HepG2 (cell line): ENCODE measurements around the gene DOCK3. TPM values are rescaled to one million over a fixed set of nuclear protein-coding genes. Genes with fewer than 3 reads are reported as not detected.

Experiments
- ATAC-seq: fragments of 200-7000 bp; cut with Tn5 transposase; 3 replicates; pipeline ENCODE4 v1.9.1; 2020; ENCODE audit warnings: mild to moderate bottlenecking, moderate library complexity
- BruUV-seq: library from RNA; stranded (reverse); fragments of 400-500 nt; replicated peaks from 2 replicates; lab custom pipeline; 2021; lab: Mats Ljungman, UMichigan
- CTCF ChIA-PET: fragments of 300-600 bp; formaldehyde crosslinking; extraction: SDS; loops from one replicate; lab custom pipeline; 2021; ENCODE audit warnings: low total read pairs, inconsistent platforms, low intra/inter-chr PET ratio; lab: Yijun Ruan, JAX
- POLR2A ChIA-PET: fragments of 350-600 bp; sonication (Branson Sonifier 250); formaldehyde crosslinking; loops from one replicate; lab custom pipeline; 2020; ENCODE audit warnings: antibody characterized with exemption, inconsistent platforms; lab: Yijun Ruan, JAX
- DNase-seq: peaks from one replicate; pipeline ENCODE4 v3.0.0-alpha.2; 2015; ENCODE audit warnings: low spot score
- FAIRE-seq: peaks from 3 replicates; lab custom pipeline; 2011; peaks lifted over from hg19 to GRCh38; lab: Jason Lieb, UNC
- H2AFZ ChIP-seq: one replicate; pipeline ENCODE4 v1.6.1; 2011; ENCODE audit warnings: low read length, inconsistent platforms
- H3K27ac ChIP-seq: fragments of 300-600 bp; 3 replicates; pipeline ENCODE4 v1.8.0; 2011; ENCODE audit warnings: mixed run types, mild to moderate bottlenecking, mixed read lengths, low read length, inconsistent platforms; ENCODE audit not compliant: insufficient read depth; ENCODE audit errors: extremely low read length
- H3K27me3 ChIP-seq, 2 experiments: fragments of 200-600 bp in 1 of 2; 2 replicates in 1 of 2; 3 replicates in 1 of 2; pipeline versions ENCODE4 v1.6.0 to v1.8.0; 2011; ENCODE audit warnings: low read length in 2 of 2, mild to moderate bottlenecking in 2 of 2, moderate library complexity in 2 of 2, inconsistent platforms in 1 of 2; ENCODE audit not compliant: insufficient read depth in 2 of 2, control insufficient read depth in 1 of 2
- H3K36me3 ChIP-seq, 2 experiments: fragments of 200-600 bp in 1 of 2; replicated peaks in 1 of 2; 2 replicates in 1 of 2; 3 replicates in 1 of 2; pipeline versions ENCODE4 v1.5.1 to v1.8.0; 2011; ENCODE audit warnings: low read length in 2 of 2, inconsistent platforms in 1 of 2; ENCODE audit not compliant: insufficient read depth in 2 of 2, control insufficient read depth in 1 of 2
- H3K4me1 ChIP-seq: 2 replicates; pipeline ENCODE4 v1.5.1; 2012; ENCODE audit warnings: low read length, inconsistent platforms; ENCODE audit not compliant: insufficient read depth
- H3K4me2 ChIP-seq: 2 replicates; pipeline ENCODE4 v1.6.0; 2011; ENCODE audit warnings: low read depth, low read length, inconsistent platforms
- H3K4me3 ChIP-seq, 3 experiments: fragments of 200-600 bp in 1 of 3; sonication (generic), shearing (Covaris generic) in 1 of 3; replicated peaks in 1 of 3; 2 replicates each; pipeline ENCODE4 v1.5.1; 2011 to 2016; ENCODE audit warnings: low read length in 3 of 3, inconsistent platforms in 2 of 3, low read depth in 2 of 3, mild to moderate bottlenecking in 2 of 3, control low read depth in 1 of 3, mixed read lengths in 1 of 3; ENCODE audit not compliant: insufficient read depth in 1 of 3
- H3K79me2 ChIP-seq: one replicate; pipeline ENCODE4 v1.6.1; 2011; ENCODE audit warnings: low read length, inconsistent platforms; ENCODE audit not compliant: insufficient read depth
- H3K9ac ChIP-seq: 2 replicates; pipeline ENCODE4 v1.6.0; 2011; ENCODE audit warnings: mild to moderate bottlenecking, low read depth, low read length, inconsistent platforms; ENCODE audit not compliant: insufficient read depth
- H3K9me3 ChIP-seq: 2 replicates; pipeline ENCODE4 v1.5.1; 2012; ENCODE audit warnings: mild to moderate bottlenecking, low read length
- H4K20me1 ChIP-seq: 2 replicates; pipeline ENCODE4 v1.6.0; 2011; ENCODE audit warnings: inconsistent platforms, mild to moderate bottlenecking, low read length, moderate library complexity; ENCODE audit not compliant: insufficient read depth
- AGO1 ChIP-seq: fragments of 200-400 bp; formaldehyde crosslinking; IDR thresholded peaks from 2 replicates; pipeline ENCODE4 v1.6.1; 2017; ENCODE audit warnings: mild to moderate bottlenecking, low read depth, low read length, moderate library complexity; ENCODE audit not compliant: poor library complexity, severe bottlenecking
- CREB3 ChIP-seq: sonication (generic); formaldehyde crosslinking; IDR thresholded peaks from 2 replicates; pipeline ENCODE4 v1.5.0; 2020; ENCODE audit warnings: missing genetic modification reagents
- MAFF ChIP-seq: IDR thresholded peaks from 2 replicates; pipeline ENCODE4 v1.6.1; 2011; ENCODE audit warnings: low read depth, low read length, improper control_type of control experiment
- MAFK ChIP-seq, 2 experiments: IDR thresholded peaks in 1 of 2; conservative IDR thresholded peaks in 1 of 2; 2 replicates each; pipeline ENCODE4 v1.6.1; 2011; ENCODE audit warnings: improper control_type of control experiment in 2 of 2, low read length in 2 of 2
- MATR3 ChIP-seq: sonication (generic); formaldehyde crosslinking; IDR thresholded peaks from 2 replicates; pipeline ENCODE4 v1.4.0; 2020; ENCODE audit warnings: missing genetic modification reagents
- RAD51 ChIP-seq: fragments of 450-650 bp; IDR thresholded peaks from 2 replicates; pipeline ENCODE4 v1.6.1; 2016; ENCODE audit warnings: borderline replicate concordance
- TGIF2 ChIP-seq: IDR thresholded peaks from 2 replicates; pipeline ENCODE4 v1.6.1; 2016; ENCODE audit warnings: control low read depth, missing compliant biosample characterization
- U2AF2 ChIP-seq: fragments of 200-400 bp; formaldehyde crosslinking; IDR thresholded peaks from 2 replicates; pipeline ENCODE4 v1.6.1; 2017; ENCODE audit warnings: low read depth, mild to moderate bottlenecking, low read length
- ZNF138 ChIP-seq: sonication (generic); formaldehyde crosslinking; IDR thresholded peaks from 2 replicates; pipeline ENCODE4 v1.5.0; 2020; ENCODE audit warnings: mild to moderate bottlenecking, low read depth, missing genetic modification reagents
- ZNF207 ChIP-seq: fragments of 450-650 bp; IDR thresholded peaks from 2 replicates; pipeline ENCODE4 v1.6.1; 2016; ENCODE audit warnings: antibody characterized with exemption, borderline replicate concordance
- ZNF234 ChIP-seq: sonication (generic); formaldehyde crosslinking; conservative IDR thresholded peaks from 2 replicates; pipeline ENCODE4 v1.5.1; 2020; ENCODE audit warnings: mild to moderate bottlenecking, missing genetic modification reagents
- WGBS: methylation state at CpG from one replicate; pipeline ENCODE4 v1.1.6; 2017; ENCODE audit warnings: low lambda C conversion rate; 5-methylcytosine and 5-hydroxymethylcytosine counted together
- in situ Hi-C: cut with HindIII; loops from 2 replicates; pipeline ENCODE4 v1.10.0; 2017; ENCODE audit warnings: low pct_unique_long_range_greater_than_20kb; ENCODE audit not compliant: extremely low pct_ligation_motif_present
- intact Hi-C: fragments of 100-400 bp; cut with micrococcal nuclease; formaldehyde crosslinking; loops from one replicate; pipeline ENCODE4 v1.10.0; 2022; ENCODE audit not compliant: unreplicated experiment
- polyA plus RNA-seq, 8 experiments: library from polyadenylated mRNA; depleted of rRNA in 3 of 8; stranded (reverse) in 7 of 8; unstranded in 1 of 8; fragments of >200 nt; fragmentation: Illumina TruSeq in 4 of 8; extraction: Trizol in 4 of 8; gene quantifications; 2 replicates each; pipeline versions ENCODE4 v1.2.1 to v1.2.3, GENCODE V29; 2011 to 2016; ENCODE audit warnings: low read depth in 4 of 8, missing spikeins in 1 of 8, mixed read lengths in 1 of 8; ENCODE audit not compliant: insufficient read depth in 1 of 8
- total RNA-seq, 5 experiments: library from RNA; depleted of rRNA; stranded (reverse); fragments of >200 nt; fragmentation: Illumina TruSeq; extraction: Trizol; gene quantifications; 2 replicates each; pipeline ENCODE4 v1.2.3, GENCODE V29; 2016; ENCODE audit warnings: low read depth in 1 of 5

DOCK3 gene
- total and polyA plus RNA-seq, 2 of the 13 experiments (the other 11 are each of a cell fraction or from before 2014, with no cell fraction given) = not detected

GRCh38 chr3:50671331-50671730 is 3.4 kb upstream of the DOCK3 start:
- intact Hi-C loops = no loop called here
- POLR2A ChIA-PET = no interaction called here
- peaks cover 6 to 66% of the 10 kb centered on the region in 2 experiments; a peak in 4 of 5 replicates for H3K27me3 ChIP-seq
- no peaks in the 10 kb centered on the region for H3K9me3 ChIP-seq
- FAIRE-seq (no peak), DNase-seq (no peak), ATAC-seq (no peak)
- WGBS = 14% methylated on average over 4 of the region's 4 CpGs
- CTCF ChIA-PET = no interaction called here
- H2AFZ ChIP-seq = no peak overlapping the region
- no peak overlapping the region for H3K4me3 ChIP-seq
- no peaks in the 10 kb centered on the region for H3K79me2 ChIP-seq
- no peaks in the 10 kb centered on the region for H3K4me1 ChIP-seq
- H4K20me1 ChIP-seq = peaks cover 8% of the 10 kb centered on the region; the same call in 1 of the 2 replicates
- no peaks in the 10 kb centered on the region for H3K36me3 ChIP-seq
- in situ Hi-C loops = no loop called here
- no TSS peak for BruUV-seq
- H3K27ac ChIP-seq = no peak overlapping the region
- no peak overlapping the region for H3K9ac ChIP-seq
- H3K4me2 ChIP-seq = no peak overlapping the region
- TF ChIP-seq ZNF207 (no peak), MAFF (0 out of 2 replicates have a peak, but pooled peaks have one; percentile 14), U2AF2 (no peak), MATR3 (CRISPR knock-in tag) (no peak), RAD51 (no peak), ZNF138 (no peak), MAFK (conservative IDR thresholded peaks at IDR 0.05 in 1 of 2, IDR thresholded peaks at IDR 0.05 in 1 of 2; ENCODE audit: low read length in 2 of 2) (peak in 1 of 2 experiments; percentile 12; a peak in 1 of 4 replicates), ZNF234 (no peak), TGIF2 (no peak)

- in situ Hi-C loops (no loop called here), intact Hi-C loops (no loop called here)
- H3K4me3 ChIP-seq = no peak overlapping the region
- 18% methylated on average over 3 of the region's 3 CpGs for WGBS
- peaks cover 6 to 63% of the 10 kb centered on the region in 2 experiments for H3K27me3 ChIP-seq
- H3K79me2 ChIP-seq = no peaks in the 10 kb centered on the region
- no peaks in the 10 kb centered on the region for H3K4me1 ChIP-seq
- no TSS peak for BruUV-seq
- no peaks in the 10 kb centered on the region for H3K9me3 ChIP-seq
- no peaks in the 10 kb centered on the region for H3K36me3 ChIP-seq
- TF ChIP-seq CREB3 (no peak), AGO1 (no peak)
- peaks cover 8% of the 10 kb centered on the region; the same call in 1 of the 2 replicates for H4K20me1 ChIP-seq
- no peak for ATAC-seq
- no peak overlapping the region for H3K9ac ChIP-seq
- POLR2A ChIA-PET = no interaction called here
- H2AFZ ChIP-seq = no peak overlapping the region
- no peak overlapping the region for H3K27ac ChIP-seq
- CTCF ChIA-PET = no interaction called here
- no peak for FAIRE-seq
- no peak overlapping the region for H3K4me2 ChIP-seq
- no peak for DNase-seq
Observed at GRCh38 chr3:50672656-50673055, 2.1 kb upstream of the DOCK3 start.
